Liver (tissue), 9 donors: ENCODE measurements around the gene CA9. TPM values are rescaled to one million over a fixed set of nuclear protein-coding genes. Genes with fewer than 3 reads are reported as not detected.

Experiments
- DNase-seq: peaks from one replicate; pipeline ENCODE4 v3.0.0-alpha.2; 2017; ENCODE audit warnings: low spot score
- H3K27ac ChIP-seq, 2 donors: one replicate each; pipeline ENCODE4 v1.7.0; 2013; ENCODE audit warnings: inconsistent platforms in 2 of 2, low read length in 2 of 2, control low read depth in 1 of 2, low read depth in 1 of 2, mild to moderate bottlenecking in 1 of 2
- H3K27me3 ChIP-seq, 4 donors: one replicate each; pipeline versions ENCODE4 v1.6.1 to v1.7.0; 2013; ENCODE audit warnings: low read length in 3 of 4, inconsistent platforms in 1 of 4, mild to moderate bottlenecking in 1 of 4, moderate library complexity in 1 of 4; ENCODE audit not compliant: control insufficient read depth in 4 of 4, insufficient read depth in 4 of 4
- H3K36me3 ChIP-seq, 4 donors: one replicate each; pipeline versions ENCODE4 v1.6.1 to v1.7.0; 2013; ENCODE audit warnings: low read length in 3 of 4, mild to moderate bottlenecking in 3 of 4, low read depth in 1 of 4, moderate library complexity in 1 of 4; ENCODE audit not compliant: control insufficient read depth in 4 of 4, insufficient read depth in 3 of 4
- H3K4me1 ChIP-seq, 4 donors: one replicate each; pipeline versions ENCODE4 v1.6.1 to v1.7.0; 2013; ENCODE audit warnings: low read length in 3 of 4, mild to moderate bottlenecking in 3 of 4, moderate library complexity in 1 of 4; ENCODE audit not compliant: control insufficient read depth in 4 of 4, insufficient read depth in 4 of 4
- H3K4me3 ChIP-seq, 3 donors: one replicate each; pipeline versions ENCODE4 v1.6.1 to v1.7.0; 2013; ENCODE audit warnings: low read length in 3 of 3, control low read depth in 1 of 3, low read depth in 1 of 3, mild to moderate bottlenecking in 1 of 3
- H3K9ac ChIP-seq, 2 donors: one replicate each; pipeline ENCODE4 v1.7.0; 2013; ENCODE audit warnings: low read length in 2 of 2, mild to moderate bottlenecking in 2 of 2, moderate library complexity in 2 of 2, control low read depth in 1 of 2, low read depth in 1 of 2
- H3K9me3 ChIP-seq, 4 donors: one replicate each; pipeline versions ENCODE4 v1.6.1 to v1.7.0; 2013; ENCODE audit warnings: low read length in 3 of 4; ENCODE audit not compliant: control insufficient read depth in 4 of 4
- ATF3 ChIP-seq: IDR thresholded peaks from 2 replicates; pipeline ENCODE4 v1.6.1; 2016; ENCODE audit warnings: antibody characterized with exemption
- CTCF ChIP-seq: fragments of 150-350 bp; IDR thresholded peaks from 2 replicates; pipeline ENCODE4 v1.5.1; 2017; ENCODE audit warnings: improper control_type of control experiment, low read depth, low read length; ENCODE audit not compliant: missing input control
- EGR1 ChIP-seq, 2 donors: IDR thresholded peaks; 2 replicates each; pipeline ENCODE4 v1.6.1; 2016 to 2018; ENCODE audit warnings: antibody characterized with exemption in 2 of 2, low read depth in 2 of 2
- FOXA1 ChIP-seq: IDR thresholded peaks from 2 replicates; pipeline ENCODE4 v1.6.1; 2016; ENCODE audit warnings: antibody characterized with exemption
- FOXA2 ChIP-seq: IDR thresholded peaks from 2 replicates; pipeline ENCODE4 v1.6.1; 2016; ENCODE audit warnings: antibody characterized with exemption
- GABPA ChIP-seq, 2 donors: IDR thresholded peaks in 1 of 2; conservative IDR thresholded peaks in 1 of 2; 2 replicates each; pipeline ENCODE4 v1.6.1; 2016; ENCODE audit warnings: antibody characterized with exemption in 2 of 2, mild to moderate bottlenecking in 1 of 2, moderate library complexity in 1 of 2
- HNF4A ChIP-seq, 2 donors: conservative IDR thresholded peaks; 2 replicates each; pipeline ENCODE4 v1.6.1; 2016; ENCODE audit warnings: antibody characterized with exemption in 2 of 2, mild to moderate bottlenecking in 2 of 2
- HNF4G ChIP-seq: IDR thresholded peaks from 2 replicates; pipeline ENCODE4 v1.6.1; 2016; ENCODE audit warnings: antibody characterized with exemption
- JUND ChIP-seq, 2 donors: IDR thresholded peaks; 2 replicates each; pipeline ENCODE4 v1.6.1; 2016; ENCODE audit warnings: antibody characterized with exemption in 2 of 2
- NR2F2 ChIP-seq: IDR thresholded peaks from 2 replicates; pipeline ENCODE4 v1.6.1; 2016; ENCODE audit warnings: antibody characterized with exemption
- RAD21 ChIP-seq, 2 donors: IDR thresholded peaks; 2 replicates each; pipeline ENCODE4 v1.6.1; 2016; ENCODE audit warnings: antibody characterized with exemption in 2 of 2, mild to moderate bottlenecking in 2 of 2
- REST ChIP-seq: IDR thresholded peaks from 2 replicates; pipeline ENCODE4 v1.6.1; 2016; ENCODE audit warnings: antibody characterized with exemption, mild to moderate bottlenecking
- RXRA ChIP-seq, 2 donors: IDR thresholded peaks; 2 replicates each; pipeline ENCODE4 v1.6.1; 2017 to 2018; ENCODE audit warnings: antibody characterized with exemption in 2 of 2, mild to moderate bottlenecking in 1 of 2
- SP1 ChIP-seq: IDR thresholded peaks from 2 replicates; pipeline ENCODE4 v1.6.1; 2018; ENCODE audit warnings: antibody characterized with exemption, mild to moderate bottlenecking
- TAF1 ChIP-seq: conservative IDR thresholded peaks from 2 replicates; pipeline ENCODE4 v1.6.1; 2016; ENCODE audit warnings: antibody characterized with exemption, mild to moderate bottlenecking
- YY1 ChIP-seq: IDR thresholded peaks from 2 replicates; pipeline ENCODE4 v1.6.1; 2016; ENCODE audit warnings: antibody characterized with exemption, mild to moderate bottlenecking
- ZBTB33 ChIP-seq: IDR thresholded peaks from 2 replicates; pipeline ENCODE4 v1.6.1; 2016; ENCODE audit warnings: antibody characterized with exemption
- WGBS: extraction: QIAGEN DNeasy Blood & Tissue Kit; methylation state at CpG from one replicate; pipeline ENCODE4 v1.1.7; 2013; 5-methylcytosine and 5-hydroxymethylcytosine counted together
- polyA plus RNA-seq, 2 donors: library from polyadenylated mRNA; stranded (reverse) in 1 of 2; unstranded in 1 of 2; fragments of 200-250 nt in 1 of 2; fragments of >200 nt in 1 of 2; fragmentation: Nextera tagmentation in 1 of 2; extraction: Ambion mirVana in 1 of 2; gene quantifications; one replicate each; pipeline versions ENCODE4 v1.2.1 to v1.2.3, GENCODE V29; 2013 to 2015
- total RNA-seq, 2 donors: library from RNA; depleted of rRNA; stranded (reverse); fragments of >200 nt; gene quantifications; one replicate each; pipeline ENCODE4 v1.2.3, GENCODE V29; 2014
- donor health status: healthy.
- donor health status: healthy.
- donor health status: healthy.
- donor health status: healthy.
- donor health status: healthy.

The CA9 gene
- total and polyA plus RNA-seq, 4 donors: 0.47 to 2.2 (median 0.80) TPM

GRCh38 chr9:35660966-35661415 lies 12.7 kb upstream of the CA9 start:
- Histone ChIP-seq H3K4me3 (no peak overlapping the region), H3K36me3 (no peaks in the 10 kb centered on the region), H3K9ac (no peak overlapping the region), H3K4me1 (peaks cover 4 to 34% (median 12%) of the 10 kb centered on the region in 4 donors), H3K9me3 (no peaks in the 10 kb centered on the region), H3K27ac (no peak overlapping the region), H3K27me3 (no peaks in the 10 kb centered on the region)
- 71% methylated on average over 9 of the region's 9 CpGs for WGBS
- no peak for DNase-seq
- TF ChIP-seq RAD21 (IDR thresholded peaks at IDR 0.05) (peak; percentile 63 to 69), CTCF (peak; percentile 36), NR2F2 (no peak)

- Histone ChIP-seq H3K27ac (peak overlapping the region; percentile 26 to 44), H3K4me1 (peaks cover 4 to 33% (median 12%) of the 10 kb centered on the region in 4 donors), H3K9ac (peak overlapping the region; percentile 1 to 26), H3K36me3 (no peaks in the 10 kb centered on the region), H3K9me3 (no peaks in the 10 kb centered on the region), H3K27me3 (no peaks in the 10 kb centered on the region), H3K4me3 (no peak overlapping the region)
- WGBS: 64% methylated on average over 3 of the region's 3 CpGs
- no peak for DNase-seq
- TF ChIP-seq RXRA (IDR thresholded peaks at IDR 0.05) (peak in 1 of 2 donors; percentile 17), TAF1 (no peak), HNF4A (conservative IDR thresholded peaks at IDR 0.05) (peak; percentile 27 to 48), SP1 (peak; percentile 22)
Observed at GRCh38 chr9:35661756-35662350, 11.9 kb upstream of the CA9 start.

GRCh38 chr9:35662437-35662836 lies 11.3 kb upstream of the CA9 start:
- H3K27ac ChIP-seq: peak overlapping the region in 1 of 2 donors; percentile 44
- 94% methylated on average over 7 of the region's 7 CpGs for WGBS
- DNase-seq: no peak
- no peak overlapping the region for H3K9ac ChIP-seq
- peaks cover 4 to 27% (median 12%) of the 10 kb centered on the region in 4 donors for H3K4me1 ChIP-seq
- no peaks in the 10 kb centered on the region for H3K9me3 ChIP-seq
- no peaks in the 10 kb centered on the region for H3K27me3 ChIP-seq
- H3K36me3 ChIP-seq: no peaks in the 10 kb centered on the region
- TF ChIP-seq REST: no peak
- no peak for TF ChIP-seq TAF1
- TF ChIP-seq HNF4A (conservative IDR thresholded peaks at IDR 0.05): no peak
- TF ChIP-seq YY1: no peak
- no peak for TF ChIP-seq RAD21 (IDR thresholded peaks at IDR 0.05)
- no peak for TF ChIP-seq JUND (IDR thresholded peaks at IDR 0.05)
- TF ChIP-seq SP1: no peak
- no peak for TF ChIP-seq NR2F2
- TF ChIP-seq HNF4G: no peak
- no peak for TF ChIP-seq ZBTB33
- TF ChIP-seq GABPA (IDR thresholded peaks at IDR 0.05 in 1 of 2, conservative IDR thresholded peaks at IDR 0.05 in 1 of 2): no peak
- no peak for TF ChIP-seq CTCF
- no peak for TF ChIP-seq FOXA2
- no peak for TF ChIP-seq EGR1 (IDR thresholded peaks at IDR 0.05; ENCODE audit: low read depth in 2 of 2)
- no peak for TF ChIP-seq FOXA1
- no peak for TF ChIP-seq ATF3
- no peak overlapping the region for H3K4me3 ChIP-seq
